ENCODE measurements around the gene VCAN.

- TF ChIP-seq ZNF274 (IDR thresholded peaks at IDR 0.05; ENCODE audit: low read depth, low read length) (no peak), YY1 (IDR thresholded peaks at IDR 0.05; ENCODE audit: insufficient read depth, insufficient read length) (no peak)
Observed at GRCh38 chr5:83474991-83475390, 3.4 kb downstream of the VCAN start.
